H9 (cell line): ENCODE results near the gene RARB. TPM values are rescaled to one million over a fixed set of nuclear protein-coding genes. Genes with fewer than 3 reads are reported as not detected.

Experiments used
- DNase-seq: peaks from one replicate; pipeline ENCODE4 v3.0.0-alpha.2; 2017
- H2AFZ ChIP-seq: one replicate; pipeline ENCODE4 v1.6.1; 2013; ENCODE audit warnings: mild to moderate bottlenecking, low read length, control low read depth, moderate library complexity
- H2AK5ac ChIP-seq: 2 replicates; pipeline ENCODE4 v1.6.1; 2013; ENCODE audit warnings: low read length, control low read depth, mixed read lengths; ENCODE audit not compliant: insufficient read length
- H2BK120ac ChIP-seq: one replicate; pipeline ENCODE4 v1.6.1; 2013; ENCODE audit warnings: low read depth, mild to moderate bottlenecking, low read length, control low read depth, inconsistent platforms; ENCODE audit not compliant: poor library complexity, severe bottlenecking
- H2BK12ac ChIP-seq: 2 replicates; pipeline ENCODE4 v1.6.1; 2013; ENCODE audit warnings: low read length, control low read depth, mixed read lengths, low read depth; ENCODE audit not compliant: insufficient read length
- H2BK15ac ChIP-seq: 2 replicates; pipeline ENCODE4 v1.6.1; 2013; ENCODE audit warnings: low read depth, low read length, control low read depth
- H2BK20ac ChIP-seq: one replicate; pipeline ENCODE4 v1.6.1; 2013; ENCODE audit warnings: low read depth, mild to moderate bottlenecking, low read length, control low read depth, inconsistent platforms; ENCODE audit not compliant: poor library complexity, severe bottlenecking
- H2BK5ac ChIP-seq: 2 replicates; pipeline ENCODE4 v1.6.1; 2013; ENCODE audit warnings: low read length, control low read depth, mixed read lengths; ENCODE audit not compliant: insufficient read length
- H3K14ac ChIP-seq: 2 replicates; pipeline ENCODE4 v1.6.1; 2013; ENCODE audit warnings: low read length, control low read depth; ENCODE audit not compliant: insufficient read depth
- H3K18ac ChIP-seq: 2 replicates; pipeline ENCODE4 v1.6.1; 2013; ENCODE audit warnings: low read depth, mild to moderate bottlenecking, mixed read lengths, low read length, control low read depth; ENCODE audit not compliant: insufficient read length
- H3K23ac ChIP-seq: 2 replicates; pipeline ENCODE4 v1.6.1; 2013; ENCODE audit warnings: low read length, control low read depth, mixed read lengths, low read depth; ENCODE audit not compliant: insufficient read length
- H3K23me2 ChIP-seq: 2 replicates; pipeline ENCODE4 v1.6.1; 2013; ENCODE audit warnings: low read depth, mild to moderate bottlenecking, mixed read lengths, low read length, control low read depth; ENCODE audit not compliant: insufficient read length, poor library complexity, severe bottlenecking
- H3K27ac ChIP-seq: 2 replicates; pipeline ENCODE4 v1.5.1; 2013; ENCODE audit warnings: low read length, control low read depth, mixed read lengths, low read depth; ENCODE audit not compliant: insufficient read length
- H3K27me3 ChIP-seq: 2 replicates; pipeline ENCODE4 v1.6.1; 2013; ENCODE audit warnings: low read length, control low read depth, inconsistent platforms; ENCODE audit not compliant: insufficient read depth
- H3K4ac ChIP-seq: 2 replicates; pipeline ENCODE4 v1.6.1; 2013; ENCODE audit warnings: low read depth, mild to moderate bottlenecking, control low read depth, inconsistent platforms, low read length, moderate library complexity
- H3K4me1 ChIP-seq: 2 replicates; pipeline ENCODE4 v1.6.1; 2013; ENCODE audit warnings: low read length, control low read depth, inconsistent platforms; ENCODE audit not compliant: insufficient read depth
- H3K4me2 ChIP-seq: 2 replicates; pipeline ENCODE4 v1.6.1; 2013; ENCODE audit warnings: low read length, control low read depth, mixed read lengths; ENCODE audit not compliant: insufficient read length, insufficient read depth
- H3K56ac ChIP-seq: 2 replicates; pipeline ENCODE4 v1.6.1; 2013; ENCODE audit warnings: low read depth, mild to moderate bottlenecking, mixed read lengths, low read length, control low read depth; ENCODE audit not compliant: insufficient read length
- H3K79me1 ChIP-seq: 2 replicates; pipeline ENCODE4 v1.6.1; 2013; ENCODE audit warnings: low read depth, mild to moderate bottlenecking, moderate library complexity, low read length, control low read depth, inconsistent platforms; ENCODE audit not compliant: insufficient read depth, poor library complexity, severe bottlenecking
- H3K79me2 ChIP-seq: 2 replicates; pipeline ENCODE4 v1.6.1; 2013; ENCODE audit warnings: low read length, control low read depth, inconsistent platforms; ENCODE audit not compliant: insufficient read depth
- H3K9ac ChIP-seq: 2 replicates; pipeline ENCODE4 v1.6.1; 2013; ENCODE audit warnings: low read length, control low read depth, mixed read lengths; ENCODE audit not compliant: insufficient read length; ENCODE audit errors: extremely low read depth
- H3K9me3 ChIP-seq: one replicate; pipeline ENCODE4 v1.6.1; 2013; ENCODE audit warnings: low read depth, low read length, inconsistent platforms; ENCODE audit not compliant: control insufficient read depth
- H3T11ph ChIP-seq: one replicate; pipeline ENCODE4 v1.6.1; 2013; ENCODE audit warnings: mild to moderate bottlenecking, low read length, control low read depth, inconsistent platforms
- H4K20me1 ChIP-seq: one replicate; pipeline ENCODE4 v1.6.1; 2013; ENCODE audit not compliant: control insufficient read depth, insufficient read length, insufficient read depth
- H4K5ac ChIP-seq: 2 replicates; pipeline ENCODE4 v1.6.1; 2013; ENCODE audit warnings: low read depth, mild to moderate bottlenecking, mixed read lengths, low read length, control low read depth; ENCODE audit not compliant: insufficient read length
- H4K8ac ChIP-seq: replicated peaks from 2 replicates; pipeline ENCODE4 v1.6.1; 2013; ENCODE audit warnings: low read length, control low read depth, mixed read lengths, low read depth; ENCODE audit not compliant: insufficient read length
- H4K91ac ChIP-seq: 2 replicates; pipeline ENCODE4 v1.6.1; 2013; ENCODE audit warnings: low read depth, mild to moderate bottlenecking, moderate library complexity, mixed read lengths, low read length, control low read depth; ENCODE audit not compliant: insufficient read length
- H3K27ac Mint-ChIP-seq, 3 experiments: 2 replicates in 2 of 3; 3 replicates in 1 of 3; pipeline ENCODE4 v1.8.0; 2020 to 2021; ENCODE audit warnings: mixed read lengths in 3 of 3, mild to moderate bottlenecking in 1 of 3, moderate library complexity in 1 of 3
- H3K27me3 Mint-ChIP-seq: 2 replicates; pipeline ENCODE4 v1.8.0; 2021; ENCODE audit warnings: low read depth, mild to moderate bottlenecking, moderate library complexity, mixed read lengths
- H3K36me3 Mint-ChIP-seq, 3 experiments: 2 replicates in 2 of 3; 3 replicates in 1 of 3; pipeline ENCODE4 v1.8.0; 2020 to 2021; ENCODE audit warnings: low read depth in 3 of 3, mixed read lengths in 3 of 3; ENCODE audit not compliant: insufficient read depth in 1 of 3
- H3K4me1 Mint-ChIP-seq, 2 experiments: 2 replicates each; pipeline ENCODE4 v1.8.0; 2020; ENCODE audit warnings: mixed read lengths in 2 of 2
- H3K4me3 Mint-ChIP-seq, 2 experiments: 2 replicates in 1 of 2; 3 replicates in 1 of 2; pipeline ENCODE4 v1.8.0; 2020 to 2021; ENCODE audit warnings: mild to moderate bottlenecking in 2 of 2, mixed read lengths in 2 of 2, moderate library complexity in 1 of 2
- H3K9me3 Mint-ChIP-seq, 2 experiments: 2 replicates in 1 of 2; 3 replicates in 1 of 2; pipeline ENCODE4 v1.8.0; 2020; ENCODE audit warnings: mild to moderate bottlenecking in 2 of 2, mixed read lengths in 2 of 2, moderate library complexity in 1 of 2
- WGBS: extraction: QIAGEN DNeasy Blood & Tissue Kit; methylation state at CpG from one replicate; pipeline ENCODE4 v1.1.7; 2013; ENCODE audit warnings: missing lambda C conversion rate, low lambda C conversion rate, mixed read lengths; ENCODE audit not compliant: insufficient read length; ENCODE audit errors: extremely low coverage; 5-methylcytosine and 5-hydroxymethylcytosine counted together
- total RNA-seq: library from RNA; stranded (reverse); gene quantifications from 2 replicates; pipeline ENCODE4 v1.2.1, GENCODE V29; 2021
- TF ChIP-seq, protein P1 (sequence below): fragments of 200-600 bp; sonication (generic); conservative IDR thresholded peaks from 3 replicates; pipeline ENCODE4 v1.8.0; 2021; ENCODE audit warnings: antibody characterized with exemption, mild to moderate bottlenecking

The RARB gene
- total RNA-seq, 1 experiment from 2014 or later, result 0.22 TPM

DNA sequence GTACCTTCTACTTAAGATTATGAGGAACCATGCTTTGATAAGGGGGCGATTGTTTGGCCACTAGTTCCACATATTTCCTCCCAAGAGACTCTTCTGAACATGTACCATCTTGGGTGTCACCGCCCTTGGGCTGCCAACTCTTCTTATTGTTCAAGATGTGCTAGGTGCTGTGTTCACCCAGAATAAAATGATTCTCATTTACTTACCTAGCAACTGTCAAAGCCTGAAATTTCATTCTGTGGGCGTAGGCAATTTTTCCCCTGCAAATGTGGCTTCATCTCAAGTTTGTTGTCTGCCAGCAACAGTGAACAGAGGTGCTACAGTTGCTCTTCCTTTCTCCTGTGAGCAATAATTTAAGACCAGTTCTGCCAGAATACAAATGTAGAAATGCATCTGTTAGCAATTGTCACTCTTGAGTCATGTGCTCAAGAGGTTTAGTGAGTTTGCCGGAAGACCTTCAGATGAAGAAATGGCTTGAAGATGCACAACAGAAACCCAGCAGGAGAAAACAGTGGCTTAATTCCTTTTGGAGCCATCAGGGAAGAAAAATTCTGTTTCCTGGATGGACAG, 41.3 kb upstream of the RARB start:
- Histone ChIP-seq H3K9me3 (no peaks in the 10 kb centered on the region), H3K79me1 (no peaks in the 10 kb centered on the region), H2BK120ac (no peak overlapping the region), H3K4me2 (no peak overlapping the region), H3K4ac (no peak overlapping the region), H2BK15ac (no peak overlapping the region), H3K56ac (no peak overlapping the region), H3K18ac (no peak overlapping the region), H4K5ac (no peak overlapping the region), H3K27me3 (no peaks in the 10 kb centered on the region), H2BK20ac (no peak overlapping the region), H2BK5ac (no peak overlapping the region), H4K20me1 (no peaks in the 10 kb centered on the region), H3K23ac (no peak overlapping the region), H3K27ac (no peak overlapping the region), H4K91ac (no peak overlapping the region), H3K9ac (no peak overlapping the region), H2BK12ac (no peak overlapping the region), H3K79me2 (no peaks in the 10 kb centered on the region), H2AK5ac (no peak overlapping the region), H3T11ph (no peak overlapping the region), H4K8ac (no peak overlapping the region), H3K4me1 (no peaks in the 10 kb centered on the region; the same call in 1 of the 2 replicates), H3K23me2 (no peaks in the 10 kb centered on the region), H2AFZ (no peak overlapping the region), H3K14ac (no peak overlapping the region)
- H3K27ac Mint-ChIP-seq, result no peak overlapping the region
- TF ChIP-seq, protein P1, sequence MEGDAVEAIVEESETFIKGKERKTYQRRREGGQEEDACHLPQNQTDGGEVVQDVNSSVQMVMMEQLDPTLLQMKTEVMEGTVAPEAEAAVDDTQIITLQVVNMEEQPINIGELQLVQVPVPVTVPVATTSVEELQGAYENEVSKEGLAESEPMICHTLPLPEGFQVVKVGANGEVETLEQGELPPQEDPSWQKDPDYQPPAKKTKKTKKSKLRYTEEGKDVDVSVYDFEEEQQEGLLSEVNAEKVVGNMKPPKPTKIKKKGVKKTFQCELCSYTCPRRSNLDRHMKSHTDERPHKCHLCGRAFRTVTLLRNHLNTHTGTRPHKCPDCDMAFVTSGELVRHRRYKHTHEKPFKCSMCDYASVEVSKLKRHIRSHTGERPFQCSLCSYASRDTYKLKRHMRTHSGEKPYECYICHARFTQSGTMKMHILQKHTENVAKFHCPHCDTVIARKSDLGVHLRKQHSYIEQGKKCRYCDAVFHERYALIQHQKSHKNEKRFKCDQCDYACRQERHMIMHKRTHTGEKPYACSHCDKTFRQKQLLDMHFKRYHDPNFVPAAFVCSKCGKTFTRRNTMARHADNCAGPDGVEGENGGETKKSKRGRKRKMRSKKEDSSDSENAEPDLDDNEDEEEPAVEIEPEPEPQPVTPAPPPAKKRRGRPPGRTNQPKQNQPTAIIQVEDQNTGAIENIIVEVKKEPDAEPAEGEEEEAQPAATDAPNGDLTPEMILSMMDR, result no peak
- no peaks in the 10 kb centered on the region for H3K27me3 Mint-ChIP-seq
- DNase-seq, result no peak
- H3K9me3 Mint-ChIP-seq, result peaks cover 0 to 2% of the 10 kb centered on the region in 2 experiments; a peak in 1 of 5 replicates
- no CpG with 5 or more reads among the region's 4 CpGs for WGBS
- no peak overlapping the region for H3K4me3 Mint-ChIP-seq
- peaks cover 0 to 3% of the 10 kb centered on the region in 2 experiments; a peak in 1 of 4 replicates for H3K4me1 Mint-ChIP-seq
- no peaks in the 10 kb centered on the region for H3K36me3 Mint-ChIP-seq
